ENCODE data around the gene IGSF23. TPM values are rescaled to one million over a fixed set of nuclear protein-coding genes. Genes with fewer than 3 reads are reported as not detected.
A peak's percentile ranks its signal among the peaks of the same experiment; 100 is the strongest.
"Not testable (repeated sequence)": the region's sequence is repeated elsewhere in the genome, so short reads cannot be mapped to it uniquely, and the experiment has no call there.

Gene IGSF23
- total RNA-seq, 4 donors from 2014 or later, result not detected

DNA sequence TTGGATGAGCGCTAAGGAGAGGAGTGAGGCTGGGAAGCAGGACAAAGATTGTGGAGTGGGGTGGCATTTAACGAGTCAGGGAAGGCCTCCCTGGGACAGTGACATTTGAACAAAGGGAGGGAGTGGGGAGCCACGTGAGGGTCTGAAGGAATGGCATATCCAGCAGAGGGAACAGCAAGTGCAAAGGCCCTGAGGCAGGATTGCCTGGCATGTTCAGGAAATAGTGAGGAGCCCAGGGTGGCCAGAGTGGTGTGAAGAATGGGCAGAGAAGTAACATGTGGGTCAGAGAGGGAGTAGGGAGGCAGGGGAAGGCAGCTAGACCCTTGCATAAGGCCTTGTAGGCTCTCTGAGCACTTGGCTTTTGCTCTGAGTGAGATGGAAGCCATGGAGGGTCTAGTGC is 15.4 kb downstream of the IGSF23 start:
- no peak for TF ChIP-seq POLR2A (IDR thresholded peaks at IDR 0.05)
- TF ChIP-seq, protein P1, sequence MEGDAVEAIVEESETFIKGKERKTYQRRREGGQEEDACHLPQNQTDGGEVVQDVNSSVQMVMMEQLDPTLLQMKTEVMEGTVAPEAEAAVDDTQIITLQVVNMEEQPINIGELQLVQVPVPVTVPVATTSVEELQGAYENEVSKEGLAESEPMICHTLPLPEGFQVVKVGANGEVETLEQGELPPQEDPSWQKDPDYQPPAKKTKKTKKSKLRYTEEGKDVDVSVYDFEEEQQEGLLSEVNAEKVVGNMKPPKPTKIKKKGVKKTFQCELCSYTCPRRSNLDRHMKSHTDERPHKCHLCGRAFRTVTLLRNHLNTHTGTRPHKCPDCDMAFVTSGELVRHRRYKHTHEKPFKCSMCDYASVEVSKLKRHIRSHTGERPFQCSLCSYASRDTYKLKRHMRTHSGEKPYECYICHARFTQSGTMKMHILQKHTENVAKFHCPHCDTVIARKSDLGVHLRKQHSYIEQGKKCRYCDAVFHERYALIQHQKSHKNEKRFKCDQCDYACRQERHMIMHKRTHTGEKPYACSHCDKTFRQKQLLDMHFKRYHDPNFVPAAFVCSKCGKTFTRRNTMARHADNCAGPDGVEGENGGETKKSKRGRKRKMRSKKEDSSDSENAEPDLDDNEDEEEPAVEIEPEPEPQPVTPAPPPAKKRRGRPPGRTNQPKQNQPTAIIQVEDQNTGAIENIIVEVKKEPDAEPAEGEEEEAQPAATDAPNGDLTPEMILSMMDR (IDR thresholded peaks at IDR 0.05), result no peak
- Histone ChIP-seq H3K27me3 (peaks cover 0 to 9% (median 0%) of the 10 kb centered on the region in 4 donors), H3K36me3 (no peaks in the 10 kb centered on the region), H3K4me3 (no peak overlapping the region), H3K27ac (no peak overlapping the region), H3K9me3 (no peaks in the 10 kb centered on the region), H3K4me1 (peaks cover 0 to 4% (median 0%) of the 10 kb centered on the region in 3 donors)
- intact Hi-C loops (cut with DNase I), result no loop called here
- 71 to 74% methylated on average over 3 of the region's 3 CpGs for WGBS, 2 donors
- DNase-seq, result no peak

DNA sequence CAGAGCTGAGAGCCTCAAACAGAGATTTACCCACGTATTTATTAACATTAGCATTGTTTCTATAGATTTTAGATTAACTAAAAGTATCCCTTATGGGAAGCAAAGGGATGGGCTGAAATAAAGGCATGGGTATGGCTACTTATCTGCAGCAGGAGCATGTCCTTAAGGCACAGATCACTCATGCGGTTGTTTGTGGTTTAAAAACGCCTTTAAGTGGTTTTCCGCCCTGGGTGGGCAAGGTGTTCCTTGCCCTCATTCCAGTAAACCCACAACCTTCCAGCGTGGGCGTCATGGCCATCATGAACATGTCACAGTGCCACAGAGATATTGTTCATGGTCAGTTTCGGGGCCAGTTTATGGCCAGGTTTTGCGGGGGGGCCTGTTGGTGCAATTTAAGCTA is 18.2 kb downstream of the IGSF23 start:
- H3K4me3 ChIP-seq; H3K36me3 ChIP-seq; intact Hi-C loops (cut with DNase I); H3K4me1 ChIP-seq; H3K27ac ChIP-seq; DNase-seq; H3K9me3 ChIP-seq: not testable (repeated sequence)
- H3K27me3 ChIP-seq, result peaks cover 0 to 13% (median 0%) of the 10 kb centered on the region in 4 donors
- WGBS, 2 donors, result 67 to 76% methylated on average over 8 of the region's 8 CpGs

DNA sequence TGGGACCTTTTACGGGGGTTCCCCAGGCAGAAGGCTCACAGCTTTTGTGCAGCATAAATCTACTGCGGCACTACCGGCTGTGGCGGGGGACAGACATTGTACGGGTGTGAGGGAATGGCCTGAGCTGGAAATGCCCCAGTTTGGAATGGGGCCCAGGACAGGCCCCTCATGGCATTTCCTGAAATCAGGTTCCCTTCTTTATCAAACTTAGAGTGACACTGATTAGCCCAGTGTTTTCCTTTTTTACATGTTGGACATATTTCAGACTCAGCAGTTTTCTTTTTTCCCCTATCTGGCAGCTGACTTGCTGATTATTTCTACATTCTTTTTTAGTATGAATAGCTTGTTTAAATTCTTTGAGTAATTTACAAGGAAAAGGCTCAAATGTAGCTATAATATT is 20.7 kb downstream of the IGSF23 start:
- intact Hi-C loops (cut with DNase I); H3K9me3 ChIP-seq; H3K36me3 ChIP-seq; H3K27ac ChIP-seq; DNase-seq; H3K4me1 ChIP-seq: not testable (repeated sequence)
- WGBS, 2 donors, result 22 to 25% methylated on average over 5 of the region's 5 CpGs
- peak overlapping the region in 1 of 4 donors; percentile 21 for H3K4me3 ChIP-seq
- H3K27me3 ChIP-seq, result peaks cover 0 to 13% (median 0%) of the 10 kb centered on the region in 4 donors

DNA sequence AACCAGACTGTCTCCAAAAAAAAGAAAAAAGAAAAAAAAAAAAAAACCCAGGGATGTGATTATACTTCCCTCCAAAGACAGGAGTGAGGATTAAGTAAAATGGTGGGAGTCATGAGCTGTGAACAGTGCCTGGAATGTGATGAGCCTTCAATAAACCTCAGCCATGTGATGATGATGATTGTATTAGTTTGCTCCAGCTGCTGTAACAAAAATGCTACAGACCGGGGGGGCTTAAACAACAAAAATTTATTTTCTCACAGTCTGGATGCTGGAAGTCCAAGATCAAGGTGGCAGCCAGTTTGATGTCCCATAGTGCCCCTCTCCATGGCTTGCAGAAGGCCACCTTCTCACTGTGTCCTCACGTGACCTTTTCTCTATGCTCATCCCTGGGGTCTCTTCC is 21.4 kb downstream of the IGSF23 start:
- Histone ChIP-seq H3K4me3 (no peak overlapping the region), H3K9me3 (no peaks in the 10 kb centered on the region), H3K27me3 (peaks cover 0 to 13% (median 0%) of the 10 kb centered on the region in 4 donors), H3K36me3 (no peaks in the 10 kb centered on the region), H3K4me1 (no peaks in the 10 kb centered on the region), H3K27ac (no peak overlapping the region)
- WGBS, 2 donors, result 88 to 89% methylated on average over 2 of the region's 2 CpGs
- DNase-seq, result no peak
- no peak for TF ChIP-seq POLR2A (IDR thresholded peaks at IDR 0.05)
- TF ChIP-seq, protein P1 (IDR thresholded peaks at IDR 0.05), result no peak
- intact Hi-C loops (cut with DNase I), result no loop called here

DNA sequence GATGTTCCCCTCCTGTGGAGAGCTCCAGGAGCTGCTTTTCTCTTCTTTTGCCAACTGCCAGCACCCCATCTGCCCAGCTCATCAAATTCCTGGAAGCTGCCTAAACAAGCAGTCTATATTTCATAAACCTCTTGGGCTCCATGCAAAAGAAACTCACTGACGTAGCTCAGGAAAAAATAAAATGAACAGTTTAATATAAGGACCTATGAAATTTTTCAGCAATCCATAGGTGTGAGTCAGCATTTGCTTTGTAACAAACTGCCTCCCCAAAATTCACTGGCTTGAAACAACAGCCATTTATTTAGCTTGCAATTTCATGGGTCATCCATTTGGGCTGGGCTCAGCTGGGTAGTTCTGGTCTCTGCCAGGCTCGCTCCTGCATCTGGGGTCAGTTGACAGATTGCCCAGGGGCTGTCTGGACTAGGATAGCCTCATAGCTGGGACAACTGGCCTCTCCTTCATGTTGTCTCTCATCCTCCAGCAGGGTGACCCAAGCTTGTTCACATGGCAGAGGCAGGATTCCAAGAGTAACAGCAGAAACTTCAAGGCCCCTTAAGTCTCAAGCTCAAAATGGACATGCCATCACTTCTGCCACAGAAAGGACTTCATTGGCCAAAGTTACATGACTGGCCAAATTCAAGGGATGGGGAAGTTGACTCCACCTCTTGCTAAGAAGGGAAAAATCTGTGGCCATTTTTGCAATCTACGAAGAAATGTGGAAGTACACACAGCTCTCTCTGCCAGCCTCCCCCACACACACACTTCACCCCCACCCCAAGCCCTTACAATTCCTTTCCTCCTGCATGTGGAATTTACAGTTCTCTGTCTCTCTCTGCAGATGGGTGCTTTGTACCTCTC is 22.4 kb downstream of the IGSF23 start:
- no peak for TF ChIP-seq POLR2A (IDR thresholded peaks at IDR 0.05)
- TF ChIP-seq, protein P1 (IDR thresholded peaks at IDR 0.05), result no peak
- H3K27me3 ChIP-seq, result peaks cover 0 to 4% (median 0%) of the 10 kb centered on the region in 4 donors
- intact Hi-C loops (cut with DNase I), result no loop called here
- no peak overlapping the region for H3K27ac ChIP-seq
- H3K4me3 ChIP-seq, result no peak overlapping the region
- WGBS, 2 donors, result 62 to 81% methylated on average over 2 to 3 of the region's 3 CpGs
- H3K9me3 ChIP-seq, result no peaks in the 10 kb centered on the region
- no peaks in the 10 kb centered on the region for H3K4me1 ChIP-seq
- no peaks in the 10 kb centered on the region for H3K36me3 ChIP-seq
- DNase-seq, result no peak

DNA sequence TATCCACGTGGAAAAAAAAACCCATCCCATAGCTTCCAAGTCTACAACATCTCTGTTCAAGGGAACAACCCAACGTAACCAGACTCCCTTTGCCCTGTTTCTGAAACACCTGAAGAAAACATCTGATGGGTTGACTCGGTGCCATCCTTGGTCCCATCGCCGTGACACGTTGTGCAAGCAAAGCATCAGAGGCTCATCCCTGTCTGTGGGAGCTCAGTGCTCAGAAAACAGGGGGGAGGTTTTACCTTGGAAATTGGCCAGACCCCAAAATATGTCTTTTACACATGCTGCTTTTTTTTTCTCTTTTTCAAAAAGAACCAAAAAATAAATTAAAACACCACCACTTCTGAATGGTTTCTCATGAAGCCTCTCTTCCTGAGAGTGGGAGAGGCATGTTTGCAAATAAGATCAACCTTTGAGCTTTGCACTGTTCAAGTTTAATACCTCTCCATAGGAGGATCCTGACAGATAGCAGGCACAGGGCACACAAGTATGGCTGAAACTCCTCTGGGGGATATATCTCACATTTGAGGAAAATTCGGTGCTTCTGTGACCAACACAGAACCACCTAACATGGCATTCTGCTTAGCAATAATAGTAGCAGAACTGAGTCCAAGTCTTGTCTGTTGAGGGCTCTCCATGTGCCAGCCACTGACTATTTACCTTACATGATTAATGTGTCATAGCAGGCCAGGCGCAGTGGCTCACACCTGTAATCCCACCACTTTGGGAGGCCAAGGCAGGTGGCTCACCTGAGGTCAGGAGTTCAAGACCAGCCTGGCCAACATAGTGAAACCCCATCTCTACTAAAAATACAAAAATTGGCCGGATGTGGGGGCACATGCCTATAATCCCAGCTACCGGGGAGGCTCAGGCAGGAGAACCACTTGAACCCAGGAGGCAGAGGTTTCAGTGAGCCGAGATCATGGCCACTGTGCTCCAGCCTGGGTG is 23.4 kb downstream of the IGSF23 start:
- no peaks in the 10 kb centered on the region for H3K4me1 ChIP-seq
- H3K9me3 ChIP-seq, result no peaks in the 10 kb centered on the region
- TF ChIP-seq, protein P1 (IDR thresholded peaks at IDR 0.05), result no peak
- WGBS, 2 donors, result 60 to 65% methylated on average over 7 to 9 of the region's 11 CpGs
- H3K36me3 ChIP-seq, result no peaks in the 10 kb centered on the region
- no peak for DNase-seq
- no peak overlapping the region for H3K27ac ChIP-seq
- intact Hi-C loops (cut with DNase I), result no loop called here
- peaks cover 0 to 4% (median 0%) of the 10 kb centered on the region in 4 donors for H3K27me3 ChIP-seq
- H3K4me3 ChIP-seq, result no peak overlapping the region
